Spleen (tissue), 11 donors: Measurements from ENCODE around the gene KAT8. TPM values are rescaled to one million over a fixed set of nuclear protein-coding genes. Genes with fewer than 3 reads are reported as not detected.
A peak's percentile ranks its signal among the peaks of the same experiment; 100 is the strongest.

ENCODE experiments used
- DNase-seq: peaks from one replicate; pipeline ENCODE4 v3.0.0-alpha.2; 2020
- H3K27ac ChIP-seq, 8 donors: fragments of 200-600 bp; sonication (generic) in 7 of 8; 1 replicate in 4 of 8; 2 replicates in 4 of 8; pipeline versions ENCODE4 v1.5.0 to v1.8.0; 2016 to 2021; ENCODE audit warnings: inconsistent platforms in 4 of 8, mild to moderate bottlenecking in 4 of 8, moderate library complexity in 1 of 8
- H3K27me3 ChIP-seq, 7 donors: fragments of 200-600 bp; sonication (generic) in 6 of 7; replicated peaks in 1 of 7; 1 replicate in 4 of 7; 2 replicates in 3 of 7; pipeline versions ENCODE4 v1.5.0 to v1.8.0; 2016 to 2021; ENCODE audit warnings: inconsistent platforms in 3 of 7, mild to moderate bottlenecking in 1 of 7
- H3K36me3 ChIP-seq, 6 donors: fragments of 200-600 bp; sonication (generic) in 5 of 6; 1 replicate in 4 of 6; 2 replicates in 2 of 6; pipeline versions ENCODE4 v1.5.0 to v1.8.0; 2016 to 2021; ENCODE audit warnings: inconsistent platforms in 2 of 6
- H3K4me1 ChIP-seq, 6 donors: fragments of 200-600 bp; sonication (generic) in 5 of 6; 1 replicate in 3 of 6; 2 replicates in 3 of 6; pipeline versions ENCODE4 v1.5.0 to v1.8.0; 2016 to 2021; ENCODE audit warnings: inconsistent platforms in 3 of 6
- H3K4me3 ChIP-seq, 8 donors: fragments of 200-600 bp; sonication (generic) in 7 of 8; 1 replicate in 4 of 8; 2 replicates in 4 of 8; pipeline versions ENCODE4 v1.5.0 to v1.8.0; 2016 to 2021; ENCODE audit warnings: inconsistent platforms in 4 of 8, mild to moderate bottlenecking in 4 of 8, moderate library complexity in 2 of 8
- H3K9me3 ChIP-seq, 8 donors: fragments of 200-600 bp; sonication (generic) in 7 of 8; 1 replicate in 4 of 8; 2 replicates in 4 of 8; pipeline versions ENCODE4 v1.5.0 to v1.8.0; 2016 to 2021; ENCODE audit warnings: inconsistent platforms in 4 of 8
- CTCF ChIP-seq, 11 experiments: fragments of 200-600 bp in 7 of 11; fragments of 450-650 bp in 4 of 11; sonication (generic) in 4 of 11; IDR thresholded peaks in 8 of 11; conservative IDR thresholded peaks in 3 of 11; 1 replicate in 7 of 11; 2 replicates in 4 of 11; pipeline versions ENCODE4 v1.4.0 to v1.8.0; 2016 to 2021; ENCODE audit warnings: antibody characterized with exemption in 11 of 11, inconsistent platforms in 4 of 11, mild to moderate bottlenecking in 1 of 11
- POLR2A ChIP-seq, 3 donors: fragments of 450-650 bp; IDR thresholded peaks; one replicate each; pipeline ENCODE4 v1.5.1; 2017; ENCODE audit warnings: antibody characterized with exemption in 3 of 3, mild to moderate bottlenecking in 1 of 3
- POLR2AphosphoS5 ChIP-seq, 3 donors: sonication (generic); formaldehyde crosslinking; IDR thresholded peaks; one replicate each; pipeline ENCODE4 v1.5.1; 2017; ENCODE audit warnings: antibody characterized with exemption in 3 of 3
- WGBS, 5 donors: extraction: QIAGEN DNeasy Blood & Tissue Kit in 3 of 5; methylation state at CpG; one replicate each; pipeline versions ENCODE4 v1.1.5 to v1.1.7; 2013 to 2018; 5-methylcytosine and 5-hydroxymethylcytosine counted together
- intact Hi-C: fragments of 100-400 bp; cut with DNase I; formaldehyde crosslinking; loops from one replicate; pipeline ENCODE4 v1.15.0; 2023; ENCODE audit warnings: low total_unique reads
- polyA plus RNA-seq, 3 donors: library from polyadenylated mRNA; stranded (reverse); fragments of 200-250 nt; gene quantifications; one replicate each; pipeline ENCODE4 v1.2.1, GENCODE V29; 2013
- total RNA-seq, 7 donors: library from RNA; depleted of rRNA in 3 of 7; stranded (reverse); fragments of >200 nt in 3 of 7; fragmentation: NEBNext Ultra II Directional in 4 of 7; extraction: Animal tissue kit (Norgen Biotek cat#: 25700) in 4 of 7; gene quantifications; one replicate each; pipeline versions ENCODE4 v1.1.0 to v1.2.1, GENCODE V29; 2016 to 2021
- donor health status: healthy with polysubstance abuse.
- donor health status: DM: no; HTN: no; CAD: no; lungs with moderate emphysema.
- donor health status: DM: no; HTN: no; CAD: no.
- donor health status: Bipolar disorder and iron deficiency.
- donor health status: healthy.
- donor health status: DM: no; HTN: no; CAD: no.
- donor health status: DM: yes; HTN: yes; CAD: no.

KAT8 gene
- total and polyA plus RNA-seq, 10 donors, result 48.7 to 94.8 (median 80.4) TPM

GRCh38 chr16:31110106-31111034 is 7.1 kb upstream of the KAT8 start:
- WGBS, 5 donors, result 85 to 93% (median 90%) methylated on average over 21 to 26 of the region's 26 CpGs
- Histone ChIP-seq H3K4me3 (no peak overlapping the region), H3K36me3 (peaks cover 0 to 44% (median 37%) of the 10 kb centered on the region in 6 donors), H3K27me3 (no peaks in the 10 kb centered on the region), H3K9me3 (no peaks in the 10 kb centered on the region), H3K27ac (peak overlapping the region in 2 of 8 donors; percentile 95 to 96), H3K4me1 (peaks cover 11 to 77% (median 47%) of the 10 kb centered on the region in 6 donors)
- DNase-seq, result no peak
- no peak for TF ChIP-seq CTCF (IDR thresholded peaks at IDR 0.05 in 8 of 11, conservative IDR thresholded peaks at IDR 0.05 in 3 of 11)
- no peak for TF ChIP-seq POLR2AphosphoS5 (IDR thresholded peaks at IDR 0.05)
- TF ChIP-seq POLR2A (IDR thresholded peaks at IDR 0.05), result no peak
- intact Hi-C loops, result no loop called here

GRCh38 chr16:31111881-31112466 is 5.5 kb upstream of the KAT8 start:
- Histone ChIP-seq H3K4me3 (no peak overlapping the region), H3K9me3 (no peaks in the 10 kb centered on the region), H3K27ac (peak overlapping the region in 5 of 8 donors; percentile 47 to 99 (median 79)), H3K4me1 (peaks cover 12 to 81% (median 47%) of the 10 kb centered on the region in 6 donors), H3K27me3 (no peaks in the 10 kb centered on the region), H3K36me3 (peaks cover 0 to 44% (median 37%) of the 10 kb centered on the region in 6 donors)
- no peak for TF ChIP-seq CTCF (IDR thresholded peaks at IDR 0.05 in 8 of 11, conservative IDR thresholded peaks at IDR 0.05 in 3 of 11)
- TF ChIP-seq POLR2A (IDR thresholded peaks at IDR 0.05), result no peak
- TF ChIP-seq POLR2AphosphoS5 (IDR thresholded peaks at IDR 0.05), result peak in 1 of 3 donors; percentile 53
- intact Hi-C loops, result no loop called here
- WGBS, 5 donors, result 82 to 98% (median 95%) methylated on average over 9 to 23 of the region's 23 CpGs
- DNase-seq, result no peak

GRCh38 chr16:31112711-31113110 is 4.8 kb upstream of the KAT8 start:
- intact Hi-C loops, result no loop called here
- Histone ChIP-seq H3K4me3 (peak overlapping the region in 1 of 8 donors; percentile 22), H3K27me3 (no peaks in the 10 kb centered on the region), H3K9me3 (no peaks in the 10 kb centered on the region), H3K27ac (peak overlapping the region in 7 of 8 donors; percentile 47 to 99 (median 76)), H3K36me3 (peaks cover 0 to 44% (median 37%) of the 10 kb centered on the region in 6 donors), H3K4me1 (peaks cover 13 to 77% (median 42%) of the 10 kb centered on the region in 6 donors)
- DNase-seq, result no peak
- no peak for TF ChIP-seq POLR2A (IDR thresholded peaks at IDR 0.05)
- no peak for TF ChIP-seq CTCF (IDR thresholded peaks at IDR 0.05 in 8 of 11, conservative IDR thresholded peaks at IDR 0.05 in 3 of 11)
- TF ChIP-seq POLR2AphosphoS5 (IDR thresholded peaks at IDR 0.05), result no peak
- WGBS, 5 donors, result 65 to 86% (median 73%) methylated on average over 2 of the region's 2 CpGs
